ENCODE results near the gene PTPRG.

DNA sequence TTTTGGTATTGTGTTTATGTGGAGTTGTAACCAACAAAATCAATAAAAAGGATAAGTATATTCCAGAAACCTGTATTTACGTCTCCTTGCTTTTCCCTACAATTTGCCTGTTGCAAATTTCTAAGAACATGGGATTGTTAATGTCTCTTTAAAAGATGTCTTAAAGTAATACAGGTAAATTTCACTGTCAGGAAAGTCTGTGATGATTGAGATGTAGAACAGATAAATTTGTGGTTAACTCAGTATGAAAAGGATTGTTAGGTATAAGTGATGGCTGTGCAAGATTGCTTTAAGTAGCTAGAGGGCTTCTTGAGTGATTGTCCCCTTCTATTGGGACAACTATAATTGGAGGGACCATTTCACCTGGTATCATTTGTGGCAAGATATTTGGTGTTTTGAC, 6.8 kb downstream of the PTPRG start:
- no peak for TF ChIP-seq POLR2AphosphoS5 (IDR thresholded peaks at IDR 0.05; ENCODE audit: low read length)
- no peak for TF ChIP-seq MAX (IDR thresholded peaks at IDR 0.05; ENCODE audit: low read depth, low read length)
- TF ChIP-seq SIN3A (IDR thresholded peaks at IDR 0.05; ENCODE audit: low read depth, low read length): no peak
- TF ChIP-seq EZH2 (IDR thresholded peaks at IDR 0.05; ENCODE audit: borderline replicate concordance, control insufficient read depth, low read depth, low read length): no peak
- TF ChIP-seq, protein P1, sequence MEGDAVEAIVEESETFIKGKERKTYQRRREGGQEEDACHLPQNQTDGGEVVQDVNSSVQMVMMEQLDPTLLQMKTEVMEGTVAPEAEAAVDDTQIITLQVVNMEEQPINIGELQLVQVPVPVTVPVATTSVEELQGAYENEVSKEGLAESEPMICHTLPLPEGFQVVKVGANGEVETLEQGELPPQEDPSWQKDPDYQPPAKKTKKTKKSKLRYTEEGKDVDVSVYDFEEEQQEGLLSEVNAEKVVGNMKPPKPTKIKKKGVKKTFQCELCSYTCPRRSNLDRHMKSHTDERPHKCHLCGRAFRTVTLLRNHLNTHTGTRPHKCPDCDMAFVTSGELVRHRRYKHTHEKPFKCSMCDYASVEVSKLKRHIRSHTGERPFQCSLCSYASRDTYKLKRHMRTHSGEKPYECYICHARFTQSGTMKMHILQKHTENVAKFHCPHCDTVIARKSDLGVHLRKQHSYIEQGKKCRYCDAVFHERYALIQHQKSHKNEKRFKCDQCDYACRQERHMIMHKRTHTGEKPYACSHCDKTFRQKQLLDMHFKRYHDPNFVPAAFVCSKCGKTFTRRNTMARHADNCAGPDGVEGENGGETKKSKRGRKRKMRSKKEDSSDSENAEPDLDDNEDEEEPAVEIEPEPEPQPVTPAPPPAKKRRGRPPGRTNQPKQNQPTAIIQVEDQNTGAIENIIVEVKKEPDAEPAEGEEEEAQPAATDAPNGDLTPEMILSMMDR (IDR thresholded peaks at IDR 0.05 in 2 of 3, conservative IDR thresholded peaks at IDR 0.05 in 1 of 3; ENCODE audit: control insufficient read depth in 2 of 3, extremely low read depth in 1 of 3, insufficient read depth in 1 of 3, low read depth in 3 of 3, low read length in 3 of 3): no peak
- TF ChIP-seq REST (IDR thresholded peaks at IDR 0.05; ENCODE audit: low read depth, low read length): no peak
- no peak for TF ChIP-seq CREB1 (IDR thresholded peaks at IDR 0.05; ENCODE audit: low read depth)
- TF ChIP-seq NRF1 (conservative IDR thresholded peaks at IDR 0.05; ENCODE audit: low read depth, low read length): no peak
- no peak for TF ChIP-seq MYC (IDR thresholded peaks at IDR 0.05; ENCODE audit: insufficient read depth, insufficient read length, insufficient replicate concordance, low read length, severe bottlenecking)
- TF ChIP-seq SRF (IDR thresholded peaks at IDR 0.05; ENCODE audit: low read depth in 2 of 2, low read length in 2 of 2): no peak
